ENCODE measurements around the gene UBE2C.

The UBE2C gene

DNA sequence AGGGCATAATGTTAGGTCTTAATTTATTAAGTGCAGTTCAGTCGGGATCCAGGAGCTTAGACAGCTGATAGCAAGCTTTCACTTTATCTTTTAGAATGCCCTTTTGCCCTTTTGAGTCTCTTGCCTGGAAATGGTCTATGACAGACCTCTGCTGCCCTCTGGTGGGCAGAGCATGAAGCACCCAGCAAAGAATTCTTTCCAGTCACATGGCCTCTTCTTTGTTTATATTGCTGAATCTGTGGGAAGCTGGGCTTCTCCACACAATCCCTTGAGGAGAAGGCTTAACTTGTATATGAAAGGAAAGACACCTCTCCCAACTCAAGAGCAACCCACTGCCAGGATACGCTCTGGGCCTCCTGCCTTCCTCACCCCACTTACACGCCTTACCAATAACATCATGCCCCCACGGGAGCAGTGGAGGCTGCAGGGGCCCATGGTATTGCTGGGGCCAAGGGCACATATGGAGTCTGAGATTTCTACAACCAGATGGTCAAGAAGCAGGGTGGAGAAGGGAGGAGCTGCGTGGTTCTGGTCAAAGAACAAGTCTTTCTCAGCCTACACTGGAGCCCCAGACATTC lies 41.2 kb upstream of the UBE2C start:
- TF ChIP-seq, protein P1, sequence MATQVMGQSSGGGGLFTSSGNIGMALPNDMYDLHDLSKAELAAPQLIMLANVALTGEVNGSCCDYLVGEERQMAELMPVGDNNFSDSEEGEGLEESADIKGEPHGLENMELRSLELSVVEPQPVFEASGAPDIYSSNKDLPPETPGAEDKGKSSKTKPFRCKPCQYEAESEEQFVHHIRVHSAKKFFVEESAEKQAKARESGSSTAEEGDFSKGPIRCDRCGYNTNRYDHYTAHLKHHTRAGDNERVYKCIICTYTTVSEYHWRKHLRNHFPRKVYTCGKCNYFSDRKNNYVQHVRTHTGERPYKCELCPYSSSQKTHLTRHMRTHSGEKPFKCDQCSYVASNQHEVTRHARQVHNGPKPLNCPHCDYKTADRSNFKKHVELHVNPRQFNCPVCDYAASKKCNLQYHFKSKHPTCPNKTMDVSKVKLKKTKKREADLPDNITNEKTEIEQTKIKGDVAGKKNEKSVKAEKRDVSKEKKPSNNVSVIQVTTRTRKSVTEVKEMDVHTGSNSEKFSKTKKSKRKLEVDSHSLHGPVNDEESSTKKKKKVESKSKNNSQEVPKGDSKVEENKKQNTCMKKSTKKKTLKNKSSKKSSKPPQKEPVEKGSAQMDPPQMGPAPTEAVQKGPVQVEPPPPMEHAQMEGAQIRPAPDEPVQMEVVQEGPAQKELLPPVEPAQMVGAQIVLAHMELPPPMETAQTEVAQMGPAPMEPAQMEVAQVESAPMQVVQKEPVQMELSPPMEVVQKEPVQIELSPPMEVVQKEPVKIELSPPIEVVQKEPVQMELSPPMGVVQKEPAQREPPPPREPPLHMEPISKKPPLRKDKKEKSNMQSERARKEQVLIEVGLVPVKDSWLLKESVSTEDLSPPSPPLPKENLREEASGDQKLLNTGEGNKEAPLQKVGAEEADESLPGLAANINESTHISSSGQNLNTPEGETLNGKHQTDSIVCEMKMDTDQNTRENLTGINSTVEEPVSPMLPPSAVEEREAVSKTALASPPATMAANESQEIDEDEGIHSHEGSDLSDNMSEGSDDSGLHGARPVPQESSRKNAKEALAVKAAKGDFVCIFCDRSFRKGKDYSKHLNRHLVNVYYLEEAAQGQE (IDR thresholded peaks at IDR 0.05; ENCODE audit: insufficient read depth in 1 of 2, low read depth in 2 of 2, low read length in 2 of 2), result no peak
- TF ChIP-seq SIN3A (IDR thresholded peaks at IDR 0.05; ENCODE audit: borderline replicate concordance, insufficient read depth, low read length), result 0 out of 2 replicates have a peak, but pooled peaks have one; percentile 39

DNA sequence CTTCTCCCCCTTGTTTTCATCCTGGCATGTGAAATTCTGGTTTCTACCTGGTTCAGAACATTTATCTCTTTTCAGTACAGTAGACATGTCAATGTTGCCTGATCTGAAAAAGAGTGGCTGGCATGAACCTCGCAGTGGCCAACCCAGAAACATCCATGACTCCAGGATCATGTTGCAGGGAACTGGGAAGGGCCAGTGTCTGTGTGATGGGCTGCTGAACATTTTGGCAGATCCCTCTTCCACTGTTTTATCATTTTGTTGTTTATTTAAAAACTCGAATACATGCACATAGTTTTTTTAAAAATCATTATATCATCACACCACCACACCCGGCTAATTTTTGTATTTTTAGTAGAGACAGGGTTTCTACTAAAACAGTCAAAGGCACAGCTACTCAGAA lies 39.8 kb upstream of the UBE2C start:
- TF ChIP-seq FOXP2 (optimal IDR thresholded peaks at IDR 0.05; ENCODE audit: borderline replicate concordance, extremely low read depth, extremely low read length, insufficient read depth) (no peak), SIN3A (IDR thresholded peaks at IDR 0.05; ENCODE audit: borderline replicate concordance, insufficient read depth, low read length) (no peak), POLR2AphosphoS5 (IDR thresholded peaks at IDR 0.05; ENCODE audit: low read depth, low read length) (no peak), TAF1 (IDR thresholded peaks at IDR 0.05; ENCODE audit: borderline replicate concordance, insufficient read depth, low read length) (no peak)
- TF ChIP-seq, protein P1 (IDR thresholded peaks at IDR 0.05; ENCODE audit: insufficient read depth in 1 of 2, low read depth in 2 of 2, low read length in 2 of 2), result no peak

DNA sequence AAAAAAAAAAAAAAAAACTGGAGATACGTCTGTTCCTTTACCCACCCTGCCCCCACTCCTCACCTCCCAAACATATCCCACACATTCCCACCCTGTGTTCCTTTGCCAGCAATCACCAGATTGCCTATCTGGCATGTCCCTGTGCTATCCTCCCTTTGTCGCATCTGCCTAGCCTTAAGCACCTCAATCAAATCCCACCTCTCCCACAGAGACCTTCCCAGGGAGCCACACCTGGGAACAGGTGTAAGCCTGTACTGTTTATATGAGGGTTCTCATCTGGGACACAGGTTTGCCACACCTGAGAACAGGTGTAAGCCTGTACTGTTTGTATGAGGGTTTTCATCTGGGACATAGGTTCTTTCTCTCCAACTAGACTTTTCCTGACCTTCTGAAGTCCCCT lies 37.5 kb upstream of the UBE2C start:
- TF ChIP-seq, protein P1 (IDR thresholded peaks at IDR 0.05; ENCODE audit: insufficient read depth in 1 of 2, low read depth in 2 of 2, low read length in 2 of 2), result no peak
- no peak for TF ChIP-seq TAF1 (IDR thresholded peaks at IDR 0.05; ENCODE audit: borderline replicate concordance, insufficient read depth, low read length)
- no peak for TF ChIP-seq SIN3A (IDR thresholded peaks at IDR 0.05; ENCODE audit: borderline replicate concordance, insufficient read depth, low read length)
- no peak for TF ChIP-seq FOXP2 (optimal IDR thresholded peaks at IDR 0.05; ENCODE audit: borderline replicate concordance, extremely low read depth, extremely low read length, insufficient read depth)
- no peak for TF ChIP-seq POLR2AphosphoS5 (IDR thresholded peaks at IDR 0.05; ENCODE audit: low read depth, low read length)

DNA sequence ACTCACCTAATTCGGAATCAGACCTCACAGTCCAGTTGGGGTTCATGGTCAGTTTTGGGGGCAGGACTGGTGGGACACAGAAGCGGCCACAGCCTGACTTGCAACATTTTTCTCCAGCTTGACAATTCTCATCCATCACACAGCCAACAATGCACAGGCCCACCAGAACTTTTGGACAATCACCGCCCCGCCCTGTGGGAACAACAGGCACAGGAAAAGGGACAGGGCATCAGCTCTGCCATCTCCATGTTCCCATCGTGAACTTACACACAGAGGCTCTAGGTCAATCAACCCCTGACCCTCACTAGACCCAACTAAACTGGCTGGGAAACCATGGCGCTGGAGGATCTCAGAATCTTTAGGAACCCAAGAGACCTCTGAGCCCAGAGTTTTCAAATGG lies 37.0 kb upstream of the UBE2C start:
- TF ChIP-seq, protein P1 (IDR thresholded peaks at IDR 0.05; ENCODE audit: insufficient read depth in 1 of 2, low read depth in 2 of 2, low read length in 2 of 2), result no peak
- TF ChIP-seq SIN3A (IDR thresholded peaks at IDR 0.05; ENCODE audit: borderline replicate concordance, insufficient read depth, low read length), result no peak
- TF ChIP-seq POLR2AphosphoS5 (IDR thresholded peaks at IDR 0.05; ENCODE audit: low read depth, low read length), result no peak

DNA sequence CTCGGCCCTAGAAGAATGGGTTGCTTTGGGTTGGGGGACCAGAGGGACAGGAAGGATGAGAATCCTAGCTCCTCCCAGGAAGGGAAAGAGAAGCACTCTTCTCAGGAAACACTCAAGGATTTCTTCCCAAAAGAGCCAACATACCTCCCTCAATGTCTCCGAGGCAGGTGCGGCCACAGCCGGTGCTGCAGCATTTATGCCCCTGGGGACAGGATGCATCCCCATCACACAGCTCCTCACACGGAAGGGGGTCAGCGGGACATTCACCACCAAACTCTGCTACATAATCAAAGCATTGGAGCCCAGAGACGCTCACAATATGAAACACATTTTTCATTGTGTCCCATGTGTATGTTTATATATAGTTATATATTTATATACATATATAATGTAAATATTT lies 35.5 kb upstream of the UBE2C start:
- no peak for TF ChIP-seq TAF1 (IDR thresholded peaks at IDR 0.05; ENCODE audit: borderline replicate concordance, insufficient read depth, low read length)
- TF ChIP-seq POLR2AphosphoS5 (IDR thresholded peaks at IDR 0.05; ENCODE audit: low read depth, low read length), result no peak
- TF ChIP-seq, protein P1 (IDR thresholded peaks at IDR 0.05; ENCODE audit: insufficient read depth in 1 of 2, low read depth in 2 of 2, low read length in 2 of 2), result no peak
- TF ChIP-seq FOXP2 (optimal IDR thresholded peaks at IDR 0.05; ENCODE audit: borderline replicate concordance, extremely low read depth, extremely low read length, insufficient read depth), result no peak
- no peak for TF ChIP-seq SIN3A (IDR thresholded peaks at IDR 0.05; ENCODE audit: borderline replicate concordance, insufficient read depth, low read length)
